GM19455 (cell line): ENCODE measurements around the gene TRPV3.
"Not testable (repeated sequence)": the region's sequence is repeated elsewhere in the genome, so short reads cannot be mapped to it uniquely, and the experiment has no call there.

ENCODE experiments used
- ATAC-seq: cut with Tn5 transposase; IDR thresholded peaks from one replicate; pipeline ENCODE4 v1.9.1; 2021; ENCODE audit not compliant: unreplicated experiment

Gene TRPV3

GRCh38 chr17:3557768-3558583, at the start of gene TRPV3:
Gene TRPV3 (minus strand): TSS chr17:3557812. CDS start chr17:3554850, 2,962 bp downstream.
- peak; percentile 40 for ATAC-seq

GRCh38 chr17:3603870-3604259, 46.3 kb upstream of the TRPV3 start:
- ATAC-seq = no peak

- ATAC-seq = no peak
Observed at GRCh38 chr17:3603119-3603869, 45.7 kb upstream of the TRPV3 start.

- no peak for ATAC-seq
Observed at GRCh38 chr17:3602499-3602898, 44.9 kb upstream of the TRPV3 start.

GRCh38 chr17:3600529-3601205, 43.1 kb upstream of the TRPV3 start:
- ATAC-seq = no peak

GRCh38 chr17:3598078-3598477, 40.5 kb upstream of the TRPV3 start:
- no peak for ATAC-seq

GRCh38 chr17:3596804-3597464, 39.3 kb upstream of the TRPV3 start:
- no peak for ATAC-seq

- no peak for ATAC-seq
Observed at GRCh38 chr17:3594976-3595375, 37.4 kb upstream of the TRPV3 start.

GRCh38 chr17:3594051-3594800, 36.6 kb upstream of the TRPV3 start:
- no peak for ATAC-seq

- no peak for ATAC-seq
Observed at GRCh38 chr17:3593384-3593783, 35.8 kb upstream of the TRPV3 start.

- no peak for ATAC-seq
Observed at GRCh38 chr17:3592216-3592860, 34.7 kb upstream of the TRPV3 start.

GRCh38 chr17:3590768-3591167, 33.2 kb upstream of the TRPV3 start:
- ATAC-seq = no peak

- ATAC-seq = no peak
Observed at GRCh38 chr17:3590231-3590630, 32.6 kb upstream of the TRPV3 start.

GRCh38 chr17:3589784-3590183, 32.2 kb upstream of the TRPV3 start:
- ATAC-seq = no peak

- ATAC-seq = no peak
Observed at GRCh38 chr17:3585826-3586225, 28.2 kb upstream of the TRPV3 start.

- ATAC-seq = no peak
Observed at GRCh38 chr17:3583456-3583855, 25.8 kb upstream of the TRPV3 start.

GRCh38 chr17:3582915-3583314, 25.3 kb upstream of the TRPV3 start:
- ATAC-seq = no peak

GRCh38 chr17:3578667-3579066, 21.1 kb upstream of the TRPV3 start:
- not testable (repeated sequence) for ATAC-seq

- no peak for ATAC-seq
Observed at GRCh38 chr17:3576970-3577369, 19.4 kb upstream of the TRPV3 start.

GRCh38 chr17:3575511-3575910, 17.9 kb upstream of the TRPV3 start:
- no peak for ATAC-seq
